Choroid plexus epithelial cell (primary cell): ENCODE measurements around the gene RAB11FIP2.

Source experiments
- DNase-seq: peaks from one replicate; pipeline ENCODE4 v3.0.0-alpha.2; 2010; ENCODE audit warnings: low read depth
- H3K4me3 ChIP-seq: 2 replicates; pipeline ENCODE4 v1.5.1; 2011; ENCODE audit warnings: low read depth, mild to moderate bottlenecking, control low read depth, low read length, moderate library complexity
- CTCF ChIP-seq: conservative IDR thresholded peaks from 2 replicates; pipeline ENCODE4 v1.5.1; 2011; ENCODE audit warnings: low read depth, mild to moderate bottlenecking, control low read depth, inconsistent platforms, low read length, moderate library complexity

The RAB11FIP2 gene

GRCh38 chr10:118035354-118036005, 11.3 kb downstream of the RAB11FIP2 start:
- TF ChIP-seq CTCF = no peak
- no peak overlapping the region for H3K4me3 ChIP-seq
- peak; percentile 56 for DNase-seq

DNA sequence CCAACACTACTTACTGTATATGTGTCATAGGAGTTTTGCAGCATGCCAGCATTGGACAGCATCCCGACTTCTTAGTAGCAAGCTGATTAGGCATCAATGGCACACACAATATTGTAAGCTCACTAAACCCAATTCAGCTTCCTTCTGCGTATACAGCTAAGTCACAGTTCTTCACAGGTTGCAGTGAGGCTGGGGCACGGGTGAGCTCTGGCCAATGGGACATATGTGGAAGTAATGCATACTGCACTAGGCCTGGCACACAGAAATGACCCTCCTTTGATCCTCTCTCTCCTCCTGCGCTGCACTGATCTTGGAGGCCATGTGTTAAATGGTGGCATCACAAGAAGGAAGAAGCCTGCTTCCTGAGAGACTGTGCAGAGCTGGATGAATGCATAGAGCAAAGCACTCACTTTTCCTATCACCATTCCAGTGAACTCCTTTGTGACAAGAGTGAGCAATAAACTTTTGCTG, 11.9 kb downstream of the RAB11FIP2 start:
- no peak for DNase-seq
- no peak for TF ChIP-seq CTCF
- no peak overlapping the region for H3K4me3 ChIP-seq

DNA sequence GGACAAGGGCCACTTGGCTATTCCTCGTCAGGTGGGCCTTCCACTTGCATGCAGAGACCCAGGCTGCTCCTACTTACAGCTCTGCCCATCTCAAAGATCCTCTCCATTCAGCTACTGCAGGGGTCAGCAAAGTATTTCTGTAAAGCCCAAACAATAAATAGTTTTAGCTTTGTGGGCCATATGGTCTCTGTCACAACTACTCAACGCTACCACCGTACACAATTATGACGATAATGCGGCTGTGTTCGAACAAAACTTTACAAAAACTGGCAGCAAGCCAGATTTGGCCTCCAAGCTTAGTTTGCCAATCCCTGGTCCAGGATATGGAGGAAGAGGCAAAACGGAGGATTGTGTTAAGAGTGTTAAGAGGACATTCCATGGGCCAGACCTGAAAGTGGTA, 12.8 kb downstream of the RAB11FIP2 start:
- TF ChIP-seq CTCF = no peak
- H3K4me3 ChIP-seq = no peak overlapping the region
- DNase-seq = no peak

DNA sequence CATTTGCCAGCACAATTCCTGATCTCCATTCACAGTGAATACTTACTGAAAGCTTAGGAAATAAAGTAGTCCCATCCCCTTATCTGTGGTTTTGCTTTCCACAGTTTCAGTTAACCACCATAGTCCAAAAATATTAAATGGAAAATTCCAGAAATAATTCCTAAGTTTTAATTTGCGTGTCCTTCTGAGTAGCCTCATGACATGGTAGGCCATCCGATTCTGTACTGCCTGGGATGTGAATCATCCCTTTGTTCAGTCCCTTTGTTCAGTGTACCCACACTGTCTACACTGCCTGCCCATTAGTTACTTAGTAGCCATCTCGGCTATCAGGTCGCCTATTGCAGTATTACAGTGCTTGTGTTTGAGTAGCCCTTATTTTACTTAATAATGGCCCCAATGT, 14.2 kb downstream of the RAB11FIP2 start:
- no peak for TF ChIP-seq CTCF
- DNase-seq = no peak
- H3K4me3 ChIP-seq = no peak overlapping the region

DNA sequence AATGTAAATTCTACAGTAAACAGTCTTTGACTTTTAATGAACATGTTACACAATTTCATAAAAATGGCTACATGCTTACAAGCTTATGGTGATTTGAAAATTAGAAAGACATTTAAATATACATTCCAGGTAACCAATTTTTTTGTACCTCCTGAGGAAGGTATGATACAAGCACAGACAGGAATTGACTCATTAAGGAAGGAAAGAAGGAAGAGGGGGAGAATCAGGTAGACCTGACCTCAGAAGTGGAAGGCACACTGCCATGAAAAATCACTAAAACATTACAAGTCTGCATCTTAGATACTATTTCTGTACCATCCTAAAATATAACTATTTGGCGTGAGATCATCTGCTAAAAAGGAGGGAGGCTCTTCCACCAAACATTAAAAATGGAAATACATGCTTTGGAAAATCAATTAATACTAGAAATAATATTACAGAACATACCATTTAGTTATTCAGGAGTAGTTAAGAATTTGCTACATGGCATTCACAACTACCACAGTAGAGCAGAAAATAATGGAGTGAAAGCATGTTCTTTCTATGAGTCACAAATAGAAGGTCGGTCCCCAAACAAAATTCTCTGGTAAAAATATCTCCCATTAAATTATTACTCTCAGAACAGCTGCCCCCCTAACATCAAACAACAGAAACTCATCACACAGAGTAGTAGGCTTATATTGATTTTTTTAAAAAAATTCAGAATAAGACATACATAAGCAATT, 15.2 kb downstream of the RAB11FIP2 start:
- no peak for TF ChIP-seq CTCF
- no peak for DNase-seq
- H3K4me3 ChIP-seq = no peak overlapping the region

DNA sequence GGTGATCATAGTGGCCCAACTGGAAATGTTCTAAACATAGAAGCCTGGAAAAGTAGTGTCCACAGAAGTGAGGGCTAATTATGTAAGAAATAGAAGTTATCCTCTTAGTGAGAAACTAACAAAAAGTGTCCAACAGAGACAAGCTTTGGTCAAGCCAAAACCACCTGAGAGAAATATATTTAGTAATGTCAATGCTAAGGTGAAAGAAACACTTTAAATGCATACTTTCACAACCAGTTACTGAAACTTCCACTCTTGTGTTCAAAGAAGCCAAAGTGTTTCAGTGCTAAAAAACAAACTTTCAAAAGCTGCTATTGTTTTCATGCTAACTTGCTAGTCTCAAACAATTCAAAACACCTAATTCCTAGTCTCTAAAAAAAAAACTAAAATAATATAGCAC, 18.1 kb downstream of the RAB11FIP2 start:
- DNase-seq = no peak
- H3K4me3 ChIP-seq = no peak overlapping the region
- no peak for TF ChIP-seq CTCF

DNA sequence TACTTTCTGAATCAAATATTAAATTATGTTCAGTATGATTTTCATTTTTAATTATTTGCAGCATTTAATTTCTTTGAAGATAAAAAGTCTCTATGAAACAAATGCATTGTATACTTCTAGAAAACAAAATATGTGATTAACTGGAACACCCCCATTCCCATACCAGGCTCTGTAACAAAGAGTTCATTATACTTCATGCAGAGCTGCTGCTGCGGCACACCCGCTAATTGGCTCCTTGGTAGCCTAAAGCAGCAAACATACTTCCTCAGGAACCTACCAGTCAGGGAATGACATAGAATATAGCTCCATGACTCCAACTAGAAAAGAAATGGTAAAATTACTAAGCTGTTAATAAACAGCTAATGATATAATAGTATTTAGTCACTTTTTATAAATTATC, 19.3 kb downstream of the RAB11FIP2 start:
- TF ChIP-seq CTCF = no peak
- no peak overlapping the region for H3K4me3 ChIP-seq
- DNase-seq = no peak
